Purkinje cell (primary cell): ENCODE results near the gene GPR18. TPM values are rescaled to one million over a fixed set of nuclear protein-coding genes. Genes with fewer than 3 reads are reported as not detected.

Source experiments
- polyA plus RNA-seq: library from polyadenylated mRNA; unstranded; fragments of >200 nt; fragmentation: Nextera tagmentation; gene quantifications from 2 replicates; pipeline ENCODE4 v1.2.1, GENCODE V29; 2014

GPR18 gene, protein sequence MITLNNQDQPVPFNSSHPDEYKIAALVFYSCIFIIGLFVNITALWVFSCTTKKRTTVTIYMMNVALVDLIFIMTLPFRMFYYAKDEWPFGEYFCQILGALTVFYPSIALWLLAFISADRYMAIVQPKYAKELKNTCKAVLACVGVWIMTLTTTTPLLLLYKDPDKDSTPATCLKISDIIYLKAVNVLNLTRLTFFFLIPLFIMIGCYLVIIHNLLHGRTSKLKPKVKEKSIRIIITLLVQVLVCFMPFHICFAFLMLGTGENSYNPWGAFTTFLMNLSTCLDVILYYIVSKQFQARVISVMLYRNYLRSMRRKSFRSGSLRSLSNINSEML
- 1.1 TPM in 1 of 2 replicates, not detected in the other for polyA plus RNA-seq

DNA sequence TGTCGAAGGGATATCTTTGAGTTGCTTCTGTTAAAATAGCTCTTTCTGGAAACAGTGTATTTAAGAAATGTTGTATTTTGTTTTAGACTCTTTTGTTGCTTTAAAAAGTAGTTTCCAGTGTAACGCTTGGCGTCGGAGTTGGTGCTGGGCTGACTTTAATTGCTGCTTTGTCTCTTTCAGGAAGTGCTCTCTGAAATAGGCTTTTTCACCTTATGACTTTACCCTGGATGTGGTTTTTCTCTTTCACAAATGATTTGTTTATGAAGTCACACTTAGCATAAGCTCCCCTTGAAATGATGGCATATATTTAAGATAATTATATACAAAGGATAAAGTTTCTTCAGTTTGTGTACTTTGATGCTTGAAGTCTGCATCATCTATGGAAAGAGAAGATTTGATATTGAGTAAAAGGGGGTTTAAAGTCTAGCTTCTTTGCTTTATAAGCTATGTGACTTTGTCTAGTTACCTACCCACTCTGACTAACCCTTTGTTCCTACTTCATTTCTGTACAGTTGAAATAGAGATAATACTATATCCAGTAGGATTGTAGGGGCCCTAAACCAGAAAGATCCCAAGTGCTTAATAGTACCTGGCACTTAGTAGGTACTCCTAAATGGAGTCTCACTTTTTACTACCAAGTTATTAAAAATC, at the start of gene GPR18:
Gene GPR18, minus strand, starts transcription at position 170 of the 651 bp plus-strand sequence. CDS start 2,507 bp downstream, outside the sequence.

DNA sequence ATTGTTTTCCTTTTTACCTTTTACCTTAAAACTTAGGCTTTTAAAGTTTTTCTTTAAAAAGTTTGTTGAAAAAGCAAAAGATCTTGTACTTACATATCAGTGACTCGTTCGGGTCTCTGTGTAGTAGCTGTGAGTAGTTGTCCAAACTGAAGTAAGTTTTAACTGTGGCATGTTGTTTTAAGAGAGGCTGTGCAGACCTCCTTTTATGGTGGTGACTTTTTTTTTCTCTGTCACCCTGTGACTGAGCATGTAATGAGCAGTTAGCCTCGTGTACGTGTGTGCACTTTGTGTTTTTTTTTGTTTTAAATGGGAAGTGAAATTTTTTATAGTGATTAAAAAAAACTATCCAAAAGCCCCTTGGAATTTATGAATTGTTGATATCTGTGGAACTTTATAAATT, 49.1 kb upstream of the GPR18 start, which contains the start of gene GPR183:
Gene GPR183, minus strand, starts transcription at position 153 of the 400 bp plus-strand sequence. CDS start 11,254 bp downstream, outside the sequence.

Other genes starting within 250 kb of the GPR18 start
- gene UBAC2, start 57.5 kb downstream of the GPR18 start, polyA plus RNA-seq = 8.1 and 12.6 TPM in 2 replicates
- gene GPR183, start 49.0 kb upstream of the GPR18 start, polyA plus RNA-seq = 0.32 TPM in 1 of 2 replicates, not detected in the other
- gene TM9SF2, start 243.1 kb upstream of the GPR18 start, polyA plus RNA-seq = 119 and 122 TPM in 2 replicates